ENCODE results near the gene IDUA.

IDUA gene

GRCh38 chr4:970046-970745, 16.6 kb upstream of the IDUA start:
- Histone ChIP-seq H3K4me2 (ENCODE audit: low read length) (no peak overlapping the region), H3K79me2 (ENCODE audit: control insufficient read depth, insufficient read depth, low read length, poor library complexity) (no peaks in the 10 kb centered on the region), H2BK120ac (ENCODE audit: insufficient read depth, low read length, poor library complexity) (no peak overlapping the region), H4K12ac (ENCODE audit: low read depth, low read length) (no peak overlapping the region), H3K4me1 (ENCODE audit: control insufficient read depth in 1 of 2, insufficient read depth in 2 of 2, low read length in 2 of 2) (peaks cover 9 to 13% of the 10 kb centered on the region in 2 experiments), H3K9me3 (ENCODE audit: insufficient read depth, low read depth, low read length) (peaks cover 21% of the 10 kb centered on the region), H4K91ac (ENCODE audit: low read depth, low read length) (no peak overlapping the region), H3K23ac (ENCODE audit: low read length) (no peak overlapping the region), H3K27me3 (ENCODE audit: insufficient read depth, low read length) (peaks cover 28% of the 10 kb centered on the region), H2BK5ac (ENCODE audit: low read depth, low read length, poor library complexity) (no peak overlapping the region), H2AFZ (ENCODE audit: insufficient read depth, low read length, poor library complexity) (no peak overlapping the region), H3K4me3 (ENCODE audit: low read depth, low read length) (no peak overlapping the region), H4K8ac (ENCODE audit: low read depth, low read length) (no peak overlapping the region), H3K36me3 (ENCODE audit: control insufficient read depth in 1 of 2, insufficient read depth in 2 of 2, low read length in 2 of 2) (peaks cover 5 to 6% of the 10 kb centered on the region in 2 experiments), H3K27ac (ENCODE audit: low read depth, low read length) (no peak overlapping the region), H3K4ac (ENCODE audit: low read depth, low read length) (no peak overlapping the region), H3K14ac (ENCODE audit: low read length) (no peak overlapping the region), H2AK5ac (ENCODE audit: low read length) (no peak overlapping the region), H3K9ac (ENCODE audit: low read length) (no peak overlapping the region), H2BK12ac (ENCODE audit: low read length) (no peak overlapping the region), H3K79me1 (ENCODE audit: low read length) (peaks cover 4% of the 10 kb centered on the region), H3K18ac (ENCODE audit: low read length) (no peak overlapping the region)
- WGBS (ENCODE audit: extremely low coverage, insufficient coverage, insufficient read length), result no CpG with 5 or more reads among the region's 25 CpGs
- DNase-seq, result no peak

- Histone ChIP-seq H3K23ac (ENCODE audit: low read length) (no peak overlapping the region), H3K9me3 (ENCODE audit: insufficient read depth, low read depth, low read length) (peaks cover 23% of the 10 kb centered on the region), H3K14ac (ENCODE audit: low read length) (no peak overlapping the region), H3K18ac (ENCODE audit: low read length) (no peak overlapping the region), H3K27ac (ENCODE audit: low read depth, low read length) (no peak overlapping the region), H4K91ac (ENCODE audit: low read depth, low read length) (no peak overlapping the region), H4K12ac (ENCODE audit: low read depth, low read length) (no peak overlapping the region), H3K27me3 (ENCODE audit: insufficient read depth, low read length) (peaks cover 28% of the 10 kb centered on the region), H2BK120ac (ENCODE audit: insufficient read depth, low read length, poor library complexity) (no peak overlapping the region), H2BK12ac (ENCODE audit: low read length) (no peak overlapping the region), H3K4me1 (ENCODE audit: control insufficient read depth in 1 of 2, insufficient read depth in 2 of 2, low read length in 2 of 2) (peaks cover 9 to 13% of the 10 kb centered on the region in 2 experiments), H3K36me3 (ENCODE audit: control insufficient read depth in 1 of 2, insufficient read depth in 2 of 2, low read length in 2 of 2) (peaks cover 3 to 6% of the 10 kb centered on the region in 2 experiments), H4K8ac (ENCODE audit: low read depth, low read length) (no peak overlapping the region), H3K4me3 (ENCODE audit: low read depth, low read length) (no peak overlapping the region), H2AK5ac (ENCODE audit: low read length) (no peak overlapping the region), H3K4ac (ENCODE audit: low read depth, low read length) (no peak overlapping the region), H3K79me2 (ENCODE audit: control insufficient read depth, insufficient read depth, low read length, poor library complexity) (no peaks in the 10 kb centered on the region), H2AFZ (ENCODE audit: insufficient read depth, low read length, poor library complexity) (no peak overlapping the region), H3K79me1 (ENCODE audit: low read length) (peaks cover 4% of the 10 kb centered on the region), H2BK5ac (ENCODE audit: low read depth, low read length, poor library complexity) (no peak overlapping the region), H3K9ac (ENCODE audit: low read length) (no peak overlapping the region), H3K4me2 (ENCODE audit: low read length) (no peak overlapping the region)
- no peak for DNase-seq
- no CpG with 5 or more reads among the region's 17 CpGs for WGBS (ENCODE audit: extremely low coverage, insufficient coverage, insufficient read length)
These were observed 15.9 kb upstream of the IDUA start for GRCh38 chr4:970854-971520.

GRCh38 chr4:971666-972500, 15.0 kb upstream of the IDUA start:
- H4K91ac ChIP-seq (ENCODE audit: low read depth, low read length), result no peak overlapping the region

GRCh38 chr4:972651-973424, 14.0 kb upstream of the IDUA start:
- Histone ChIP-seq H2AK5ac (ENCODE audit: low read length) (peak overlapping the region; percentile 26), H3K4me2 (ENCODE audit: low read length) (peak overlapping the region; percentile 78), H4K8ac (ENCODE audit: low read depth, low read length) (peak overlapping the region; percentile 80), H3K9me3 (ENCODE audit: insufficient read depth, low read depth, low read length) (peaks cover 23% of the 10 kb centered on the region), H2BK12ac (ENCODE audit: low read length) (peak overlapping the region; percentile 34), H3K27ac (ENCODE audit: low read depth, low read length) (no peak overlapping the region), H3K4me1 (ENCODE audit: control insufficient read depth in 1 of 2, insufficient read depth in 2 of 2, low read length in 2 of 2) (peaks cover 9 to 10% of the 10 kb centered on the region in 2 experiments), H3K27me3 (ENCODE audit: insufficient read depth, low read length) (peaks cover 23% of the 10 kb centered on the region), H3K4me3 (ENCODE audit: low read depth, low read length) (peak overlapping the region; percentile 71), H2BK5ac (ENCODE audit: low read depth, low read length, poor library complexity) (no peak overlapping the region), H3K9ac (ENCODE audit: low read length) (peak overlapping the region; percentile 73), H4K91ac (ENCODE audit: low read depth, low read length) (peak overlapping the region; percentile 41), H3K14ac (ENCODE audit: low read length) (peak overlapping the region; percentile 85), H4K12ac (ENCODE audit: low read depth, low read length) (peak overlapping the region; percentile 67), H2BK120ac (ENCODE audit: insufficient read depth, low read length, poor library complexity) (no peak overlapping the region), H2AFZ (ENCODE audit: insufficient read depth, low read length, poor library complexity) (peak overlapping the region; percentile 94), H3K36me3 (ENCODE audit: control insufficient read depth in 1 of 2, insufficient read depth in 2 of 2, low read length in 2 of 2) (no peaks in the 10 kb centered on the region), H3K79me1 (ENCODE audit: low read length) (peaks cover 4% of the 10 kb centered on the region), H3K23ac (ENCODE audit: low read length) (no peak overlapping the region), H3K79me2 (ENCODE audit: control insufficient read depth, insufficient read depth, low read length, poor library complexity) (no peaks in the 10 kb centered on the region), H3K18ac (ENCODE audit: low read length) (peak overlapping the region; percentile 68), H3K4ac (ENCODE audit: low read depth, low read length) (peak overlapping the region; percentile 20)
- DNase-seq, result peak in 1 of 2 donors; percentile 22
- WGBS (ENCODE audit: extremely low coverage, insufficient coverage, insufficient read length), result no CpG with 5 or more reads among the region's 65 CpGs

More at GRCh38 chr4:971666-972500, 15.0 kb upstream of the IDUA start:
- Histone ChIP-seq H3K27ac (ENCODE audit: low read depth, low read length) (no peak overlapping the region), H3K4me3 (ENCODE audit: low read depth, low read length) (no peak overlapping the region), H3K9me3 (ENCODE audit: insufficient read depth, low read depth, low read length) (peaks cover 23% of the 10 kb centered on the region), H2BK120ac (ENCODE audit: insufficient read depth, low read length, poor library complexity) (no peak overlapping the region), H3K18ac (ENCODE audit: low read length) (no peak overlapping the region), H3K9ac (ENCODE audit: low read length) (no peak overlapping the region), H3K79me2 (ENCODE audit: control insufficient read depth, insufficient read depth, low read length, poor library complexity) (no peaks in the 10 kb centered on the region), H4K12ac (ENCODE audit: low read depth, low read length) (no peak overlapping the region), H3K79me1 (ENCODE audit: low read length) (peaks cover 4% of the 10 kb centered on the region), H4K8ac (ENCODE audit: low read depth, low read length) (no peak overlapping the region), H2AK5ac (ENCODE audit: low read length) (no peak overlapping the region), H3K27me3 (ENCODE audit: insufficient read depth, low read length) (peaks cover 28% of the 10 kb centered on the region), H3K4ac (ENCODE audit: low read depth, low read length) (no peak overlapping the region), H2BK12ac (ENCODE audit: low read length) (no peak overlapping the region), H3K4me1 (ENCODE audit: control insufficient read depth in 1 of 2, insufficient read depth in 2 of 2, low read length in 2 of 2) (peaks cover 9 to 13% of the 10 kb centered on the region in 2 experiments), H2AFZ (ENCODE audit: insufficient read depth, low read length, poor library complexity) (no peak overlapping the region), H3K4me2 (ENCODE audit: low read length) (peak overlapping the region; percentile 78), H2BK5ac (ENCODE audit: low read depth, low read length, poor library complexity) (no peak overlapping the region), H3K36me3 (ENCODE audit: control insufficient read depth in 1 of 2, insufficient read depth in 2 of 2, low read length in 2 of 2) (no peaks in the 10 kb centered on the region), H3K14ac (ENCODE audit: low read length) (no peak overlapping the region), H3K23ac (ENCODE audit: low read length) (peak overlapping the region; percentile 1)
- DNase-seq, result no peak
- WGBS (ENCODE audit: extremely low coverage, insufficient coverage, insufficient read length), result no CpG with 5 or more reads among the region's 24 CpGs

All from trophoblast cell (in vitro differentiated cells and primary cell).